ENCODE measurements around the gene ZFP92. TPM values are rescaled to one million over a fixed set of nuclear protein-coding genes. Genes with fewer than 3 reads are reported as not detected.
"Not testable (repeated sequence)": the region's sequence is repeated elsewhere in the genome, so short reads cannot be mapped to it uniquely, and the experiment has no call there.

ZFP92 gene
- total RNA-seq, 2 experiments from 2014 or later = 0.03 TPM; not detected in 1

GRCh38 chrX:153387345-153387744 lies 23.9 kb upstream of the ZFP92 start:
- Histone ChIP-seq H3K9me2 (ENCODE audit: insufficient read depth, low read length) (no peaks in the 10 kb centered on the region), H3K4me1 (ENCODE audit: insufficient read depth, low read length, poor library complexity, severe bottlenecking) (no peaks in the 10 kb centered on the region), H3K4me3 (ENCODE audit: low read depth, low read length, poor library complexity, severe bottlenecking) (no peak overlapping the region), H3K36me3 (ENCODE audit: insufficient read depth, low read length) (no peaks in the 10 kb centered on the region), H4K20me1 (ENCODE audit: insufficient read depth, low read length) (no peaks in the 10 kb centered on the region), H3K27ac (ENCODE audit: low read depth, low read length, poor library complexity, severe bottlenecking) (no peak overlapping the region), H3K79me2 (ENCODE audit: insufficient read depth, low read depth, low read length) (no peaks in the 10 kb centered on the region), H2AFZ (ENCODE audit: low read length) (no peak overlapping the region), H3K4me2 (ENCODE audit: low read length) (no peak overlapping the region), H3K9me3 (ENCODE audit: low read length) (no peaks in the 10 kb centered on the region)
- no TSS peak for BruUV-seq (replicated peaks)
- TF ChIP-seq CTCF (conservative IDR thresholded peaks at IDR 0.05; ENCODE audit: low read length) (no peak), EZH2phosphoT487 (IDR thresholded peaks at IDR 0.05; ENCODE audit: borderline replicate concordance, low read depth, low read length) (no peak)
- no peak for DNase-seq (ENCODE audit: low spot score)
- POLR2A ChIA-PET = no interaction called here
- intact Hi-C loops (cut with micrococcal nuclease; ENCODE audit: unreplicated experiment) = no loop called here
- CTCF ChIA-PET (ENCODE audit: unreplicated experiment) = no interaction called here

GRCh38 chrX:153387987-153388721 lies 23.1 kb upstream of the ZFP92 start:
- no peaks in the 10 kb centered on the region for H3K9me2 ChIP-seq (ENCODE audit: insufficient read depth, low read length)
- H3K79me2 ChIP-seq (ENCODE audit: insufficient read depth, low read depth, low read length) = no peaks in the 10 kb centered on the region
- ChIA-PET CTCF (ENCODE audit: unreplicated experiment) (no interaction called here), POLR2A (interaction anchor here (0.7 kb wide), 1 partner anchor 35 kb away, joined by 3 read pairs; no protein-coding TSS in a partner anchor)
- H3K4me2 ChIP-seq (ENCODE audit: low read length) = no peak overlapping the region
- H3K27ac ChIP-seq (ENCODE audit: low read depth, low read length, poor library complexity, severe bottlenecking) = no peak overlapping the region
- no TSS peak for BruUV-seq (replicated peaks)
- H3K9me3 ChIP-seq (ENCODE audit: low read length) = no peaks in the 10 kb centered on the region
- TF ChIP-seq EZH2phosphoT487 (IDR thresholded peaks at IDR 0.05; ENCODE audit: borderline replicate concordance, low read depth, low read length) (no peak), CTCF (conservative IDR thresholded peaks at IDR 0.05; ENCODE audit: low read length) (no peak)
- no peaks in the 10 kb centered on the region for H3K36me3 ChIP-seq (ENCODE audit: insufficient read depth, low read length)
- no peaks in the 10 kb centered on the region for H3K4me1 ChIP-seq (ENCODE audit: insufficient read depth, low read length, poor library complexity, severe bottlenecking)
- DNase-seq (ENCODE audit: low spot score) = no peak
- intact Hi-C loops (cut with micrococcal nuclease; ENCODE audit: unreplicated experiment) = no loop called here
- H3K4me3 ChIP-seq (ENCODE audit: low read depth, low read length, poor library complexity, severe bottlenecking) = no peak overlapping the region
- H4K20me1 ChIP-seq (ENCODE audit: insufficient read depth, low read length) = no peaks in the 10 kb centered on the region
- H2AFZ ChIP-seq (ENCODE audit: low read length) = no peak overlapping the region

DNA sequence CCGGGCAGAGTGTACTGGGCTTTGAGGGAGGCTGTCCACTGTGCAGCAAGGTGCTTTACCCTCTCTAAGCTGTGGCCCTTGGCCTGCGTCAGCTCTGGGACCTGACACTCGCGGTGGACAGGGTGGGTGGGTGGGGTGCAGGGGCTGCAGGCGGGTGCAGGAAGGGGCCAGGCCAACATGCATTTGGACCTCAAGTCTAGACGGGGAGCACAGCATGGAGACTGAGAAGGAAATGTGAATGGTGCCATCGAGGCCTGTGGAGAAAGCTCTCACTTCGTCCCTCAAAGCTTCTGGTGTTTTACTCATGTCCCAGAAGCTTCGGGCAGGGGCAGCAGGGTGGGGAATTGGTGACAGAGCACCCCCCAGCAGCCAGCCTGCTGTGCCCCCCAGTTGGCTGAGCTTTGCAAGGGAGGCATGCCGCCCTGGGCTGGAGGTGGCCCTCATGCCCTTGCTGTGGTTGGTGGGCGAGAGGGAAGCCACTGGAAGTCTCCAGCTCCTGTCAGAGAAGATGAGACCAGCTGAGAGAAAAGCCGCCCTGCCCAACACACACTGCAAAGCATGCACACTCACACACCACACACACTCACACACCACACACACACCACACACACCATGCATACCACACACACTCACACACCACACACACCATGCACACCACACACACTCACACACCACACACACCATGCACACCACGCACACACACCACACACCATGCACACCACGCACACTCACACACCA lies 22.4 kb upstream of the ZFP92 start:
- no peak overlapping the region for H3K4me3 ChIP-seq (ENCODE audit: low read depth, low read length, poor library complexity, severe bottlenecking)
- CTCF ChIA-PET (ENCODE audit: unreplicated experiment) = no interaction called here
- H3K9me3 ChIP-seq (ENCODE audit: low read length) = no peaks in the 10 kb centered on the region
- no peak for DNase-seq (ENCODE audit: low spot score)
- POLR2A ChIA-PET = interaction anchor here (0.7 kb wide), 1 partner anchor 36 kb away, joined by 3 read pairs; no protein-coding TSS in a partner anchor
- no peaks in the 10 kb centered on the region for H4K20me1 ChIP-seq (ENCODE audit: insufficient read depth, low read length)
- TF ChIP-seq CTCF (conservative IDR thresholded peaks at IDR 0.05; ENCODE audit: low read length) (no peak), EZH2phosphoT487 (IDR thresholded peaks at IDR 0.05; ENCODE audit: borderline replicate concordance, low read depth, low read length) (no peak)
- H3K36me3 ChIP-seq (ENCODE audit: insufficient read depth, low read length) = no peaks in the 10 kb centered on the region
- BruUV-seq (replicated peaks) = no TSS peak
- H3K79me2 ChIP-seq (ENCODE audit: insufficient read depth, low read depth, low read length) = no peaks in the 10 kb centered on the region
- H3K4me1 ChIP-seq (ENCODE audit: insufficient read depth, low read length, poor library complexity, severe bottlenecking) = no peaks in the 10 kb centered on the region
- H3K9me2 ChIP-seq (ENCODE audit: insufficient read depth, low read length) = no peaks in the 10 kb centered on the region
- intact Hi-C loops (cut with micrococcal nuclease; ENCODE audit: unreplicated experiment) = no loop called here
- no peak overlapping the region for H3K27ac ChIP-seq (ENCODE audit: low read depth, low read length, poor library complexity, severe bottlenecking)
- H2AFZ ChIP-seq (ENCODE audit: low read length) = no peak overlapping the region
- no peak overlapping the region for H3K4me2 ChIP-seq (ENCODE audit: low read length)

DNA sequence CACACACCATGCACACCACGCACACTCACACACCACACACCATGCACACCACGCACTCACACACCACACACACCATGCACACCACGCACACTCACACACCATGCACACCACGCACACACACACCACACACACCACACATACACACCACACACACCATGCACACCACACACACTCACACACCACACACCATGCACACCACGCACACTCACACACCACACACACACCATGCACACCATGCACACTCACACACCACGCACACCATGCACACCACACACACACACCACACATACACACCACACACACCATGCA lies 21.9 kb upstream of the ZFP92 start:
- CTCF ChIA-PET (ENCODE audit: unreplicated experiment); BruUV-seq (replicated peaks); H3K79me2 ChIP-seq (ENCODE audit: insufficient read depth, low read depth, low read length): not testable (repeated sequence)

More for the DNA sequence above, 21.9 kb upstream of the ZFP92 start:
- H3K9me2 ChIP-seq (ENCODE audit: insufficient read depth, low read length); H4K20me1 ChIP-seq (ENCODE audit: insufficient read depth, low read length); POLR2A ChIA-PET; DNase-seq (ENCODE audit: low spot score); H3K27ac ChIP-seq (ENCODE audit: low read depth, low read length, poor library complexity, severe bottlenecking); H3K9me3 ChIP-seq (ENCODE audit: low read length); intact Hi-C loops (cut with micrococcal nuclease; ENCODE audit: unreplicated experiment); H3K4me1 ChIP-seq (ENCODE audit: insufficient read depth, low read length, poor library complexity, severe bottlenecking); H3K4me3 ChIP-seq (ENCODE audit: low read depth, low read length, poor library complexity, severe bottlenecking); H3K36me3 ChIP-seq (ENCODE audit: insufficient read depth, low read length); H3K4me2 ChIP-seq (ENCODE audit: low read length); H2AFZ ChIP-seq (ENCODE audit: low read length): not testable (repeated sequence)
